ENCODE measurements around the gene USP50. TPM values are rescaled to one million over a fixed set of nuclear protein-coding genes. Genes with fewer than 3 reads are reported as not detected.

USP50 gene
- total RNA-seq, 1 experiment from 2014 or later = not detected

DNA sequence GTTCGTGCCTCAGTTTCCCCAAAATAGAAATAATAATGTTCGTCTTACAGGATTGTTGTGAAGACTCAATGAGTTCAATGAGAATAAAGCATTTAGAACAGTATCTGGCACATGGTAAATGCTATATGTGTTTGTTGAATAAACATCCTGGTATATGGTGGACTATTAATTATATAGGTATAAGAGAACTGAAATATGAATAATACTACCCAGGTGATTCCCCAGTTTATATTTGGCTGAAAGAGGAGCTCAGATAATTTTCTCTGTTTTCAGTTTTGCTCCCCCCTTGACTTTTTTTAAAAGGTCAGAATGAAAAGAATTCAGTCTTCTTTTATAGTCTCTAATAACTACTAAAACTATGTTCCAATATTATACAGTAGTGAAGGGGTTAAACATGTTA is 75.4 kb downstream of the USP50 start:
- H4K20me1 ChIP-seq (ENCODE audit: control insufficient read depth, insufficient read depth, insufficient read length) = no peaks in the 10 kb centered on the region
- H3K4me2 ChIP-seq (ENCODE audit: insufficient read depth, insufficient read length, low read length) = no peak overlapping the region
- Mint-ChIP-seq H3K9me3 (no peaks in the 10 kb centered on the region), H3K27me3 (ENCODE audit: low read depth) (no peaks in the 10 kb centered on the region), H3K4me1 (peaks cover 10 to 12% of the 10 kb centered on the region in 2 experiments), H3K36me3 (ENCODE audit: insufficient read depth in 1 of 3, low read depth in 3 of 3) (peaks cover 9 to 32% (median 14%) of the 10 kb centered on the region in 3 experiments; a peak in 5 of 7 replicates), H3K4me3 (no peak overlapping the region), H3K27ac (no peak overlapping the region)
- no peak for DNase-seq
- H4K91ac ChIP-seq (ENCODE audit: insufficient read length, low read depth, low read length) = no peak overlapping the region
- no peak overlapping the region for H2BK120ac ChIP-seq (ENCODE audit: low read depth, low read length, poor library complexity, severe bottlenecking)
- no peak overlapping the region for H3K56ac ChIP-seq (ENCODE audit: insufficient read length, low read depth, low read length)
- H3K9me3 ChIP-seq (ENCODE audit: control insufficient read depth, low read depth, low read length) = no peaks in the 10 kb centered on the region
- H2BK5ac ChIP-seq (ENCODE audit: insufficient read length, low read length) = no peak overlapping the region
- no peak overlapping the region for H3K18ac ChIP-seq (ENCODE audit: insufficient read length, low read depth, low read length)
- H3K27ac ChIP-seq (ENCODE audit: insufficient read length, low read depth, low read length) = no peak overlapping the region
- no peaks in the 10 kb centered on the region for H3K27me3 ChIP-seq (ENCODE audit: insufficient read depth, low read length)
- no peak overlapping the region for H3K9ac ChIP-seq (ENCODE audit: extremely low read depth, insufficient read length, low read length)
- no peak overlapping the region for H2BK15ac ChIP-seq (ENCODE audit: low read depth, low read length)
- H2BK20ac ChIP-seq (ENCODE audit: low read depth, low read length, poor library complexity, severe bottlenecking) = no peak overlapping the region
- no peak overlapping the region for H3T11ph ChIP-seq (ENCODE audit: low read length)
- no peak overlapping the region for H2AFZ ChIP-seq (ENCODE audit: low read length)
- no peaks in the 10 kb centered on the region for H3K23me2 ChIP-seq (ENCODE audit: insufficient read length, low read depth, low read length, poor library complexity, severe bottlenecking)
- H3K23ac ChIP-seq (ENCODE audit: insufficient read length, low read depth, low read length) = no peak overlapping the region
- peaks cover 5% of the 10 kb centered on the region; the same call in 1 of the 2 replicates for H3K4me1 ChIP-seq (ENCODE audit: insufficient read depth, low read length)
- H4K8ac ChIP-seq (replicated peaks; ENCODE audit: insufficient read length, low read depth, low read length) = no peak overlapping the region
- H4K5ac ChIP-seq (ENCODE audit: insufficient read length, low read depth, low read length) = no peak overlapping the region
- no peaks in the 10 kb centered on the region for H3K79me2 ChIP-seq (ENCODE audit: insufficient read depth, low read length)
- H2AK5ac ChIP-seq (ENCODE audit: insufficient read length, low read length) = no peak overlapping the region
- WGBS (ENCODE audit: extremely low coverage, insufficient read length, low lambda C conversion rate) = no CpG with 5 or more reads among the region's 2 CpGs
- TF ChIP-seq, protein P1, sequence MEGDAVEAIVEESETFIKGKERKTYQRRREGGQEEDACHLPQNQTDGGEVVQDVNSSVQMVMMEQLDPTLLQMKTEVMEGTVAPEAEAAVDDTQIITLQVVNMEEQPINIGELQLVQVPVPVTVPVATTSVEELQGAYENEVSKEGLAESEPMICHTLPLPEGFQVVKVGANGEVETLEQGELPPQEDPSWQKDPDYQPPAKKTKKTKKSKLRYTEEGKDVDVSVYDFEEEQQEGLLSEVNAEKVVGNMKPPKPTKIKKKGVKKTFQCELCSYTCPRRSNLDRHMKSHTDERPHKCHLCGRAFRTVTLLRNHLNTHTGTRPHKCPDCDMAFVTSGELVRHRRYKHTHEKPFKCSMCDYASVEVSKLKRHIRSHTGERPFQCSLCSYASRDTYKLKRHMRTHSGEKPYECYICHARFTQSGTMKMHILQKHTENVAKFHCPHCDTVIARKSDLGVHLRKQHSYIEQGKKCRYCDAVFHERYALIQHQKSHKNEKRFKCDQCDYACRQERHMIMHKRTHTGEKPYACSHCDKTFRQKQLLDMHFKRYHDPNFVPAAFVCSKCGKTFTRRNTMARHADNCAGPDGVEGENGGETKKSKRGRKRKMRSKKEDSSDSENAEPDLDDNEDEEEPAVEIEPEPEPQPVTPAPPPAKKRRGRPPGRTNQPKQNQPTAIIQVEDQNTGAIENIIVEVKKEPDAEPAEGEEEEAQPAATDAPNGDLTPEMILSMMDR (conservative IDR thresholded peaks at IDR 0.05) = no peak
- no peak overlapping the region for H2BK12ac ChIP-seq (ENCODE audit: insufficient read length, low read depth, low read length)
- H3K4ac ChIP-seq (ENCODE audit: low read depth, low read length) = no peak overlapping the region
- no peak overlapping the region for H3K14ac ChIP-seq (ENCODE audit: insufficient read depth, low read length)
- no peaks in the 10 kb centered on the region for H3K79me1 ChIP-seq (ENCODE audit: insufficient read depth, low read depth, low read length, poor library complexity, severe bottlenecking)

All from H9 (cell line).